WTC11 (cell line): ENCODE data around the gene SGMS1.

Source experiments
- GABPB1 ChIP-seq: sonication (generic); formaldehyde crosslinking; IDR thresholded peaks from 2 replicates; pipeline ENCODE4 v1.8.1; 2023; ENCODE audit warnings: mild to moderate bottlenecking, missing genetic modification reagents
- GTF2I ChIP-seq: fragments of 250-450 bp; sonication (Bioruptor Pico); conservative IDR thresholded peaks from 2 replicates; pipeline ENCODE4 v1.4.0; 2021; ENCODE audit warnings: mild to moderate bottlenecking
- TF ChIP-seq, protein P1 (sequence below): sonication (generic); formaldehyde crosslinking; IDR thresholded peaks from 2 replicates; pipeline ENCODE4 v1.8.0; 2022; ENCODE audit warnings: mild to moderate bottlenecking, missing genetic modification reagents
- TF ChIP-seq, protein P2 (sequence below): sonication (generic); formaldehyde crosslinking; IDR thresholded peaks from 2 replicates; pipeline ENCODE4 v1.8.1; 2023; ENCODE audit warnings: mild to moderate bottlenecking, missing genetic modification reagents, moderate library complexity
- TF ChIP-seq, protein P3 (sequence below): fragments of 200-600 bp; IDR thresholded peaks from 2 replicates; pipeline ENCODE4 v1.8.0; 2022; ENCODE audit warnings: antibody characterized with exemption

DNA sequence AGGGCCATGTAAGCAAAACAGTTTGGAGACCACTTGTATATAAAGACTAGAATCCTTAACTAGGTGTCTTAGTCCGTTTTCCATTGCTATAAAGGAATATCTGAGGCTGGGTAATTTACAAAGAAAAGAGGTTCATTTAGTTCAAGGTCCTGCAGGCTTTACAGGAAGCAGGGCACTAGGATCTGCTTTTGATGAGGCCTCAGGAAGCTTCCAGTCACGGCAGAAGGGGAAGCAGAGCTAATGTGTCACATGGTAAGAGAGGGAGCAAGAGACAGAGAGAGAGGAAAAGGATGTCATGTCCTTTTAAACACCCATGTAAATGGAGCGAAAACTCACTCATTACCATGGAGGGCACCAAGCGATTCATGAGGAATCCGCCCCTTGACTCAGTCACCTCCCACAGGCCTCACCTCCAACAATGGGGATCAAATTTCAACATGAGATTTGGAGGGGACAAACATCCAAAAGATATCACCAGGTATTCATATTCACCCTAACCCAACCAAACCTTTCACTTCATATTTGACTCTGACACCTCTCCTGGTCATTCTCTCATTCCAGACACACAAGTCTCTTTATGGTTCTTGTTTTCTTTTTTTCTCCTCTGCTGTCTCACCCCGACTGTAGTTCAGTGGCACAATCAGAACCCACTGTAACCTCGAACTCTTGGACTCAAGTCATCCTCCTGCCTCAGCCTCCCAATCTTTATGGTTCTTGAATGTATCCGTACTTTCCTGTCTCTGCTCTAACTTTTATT lies 342.4 kb downstream of the SGMS1 start:
- TF ChIP-seq, protein P1, sequence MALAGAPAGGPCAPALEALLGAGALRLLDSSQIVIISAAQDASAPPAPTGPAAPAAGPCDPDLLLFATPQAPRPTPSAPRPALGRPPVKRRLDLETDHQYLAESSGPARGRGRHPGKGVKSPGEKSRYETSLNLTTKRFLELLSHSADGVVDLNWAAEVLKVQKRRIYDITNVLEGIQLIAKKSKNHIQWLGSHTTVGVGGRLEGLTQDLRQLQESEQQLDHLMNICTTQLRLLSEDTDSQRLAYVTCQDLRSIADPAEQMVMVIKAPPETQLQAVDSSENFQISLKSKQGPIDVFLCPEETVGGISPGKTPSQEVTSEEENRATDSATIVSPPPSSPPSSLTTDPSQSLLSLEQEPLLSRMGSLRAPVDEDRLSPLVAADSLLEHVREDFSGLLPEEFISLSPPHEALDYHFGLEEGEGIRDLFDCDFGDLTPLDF (CRISPR knock-in tag) = no peak
- TF ChIP-seq, protein P2, sequence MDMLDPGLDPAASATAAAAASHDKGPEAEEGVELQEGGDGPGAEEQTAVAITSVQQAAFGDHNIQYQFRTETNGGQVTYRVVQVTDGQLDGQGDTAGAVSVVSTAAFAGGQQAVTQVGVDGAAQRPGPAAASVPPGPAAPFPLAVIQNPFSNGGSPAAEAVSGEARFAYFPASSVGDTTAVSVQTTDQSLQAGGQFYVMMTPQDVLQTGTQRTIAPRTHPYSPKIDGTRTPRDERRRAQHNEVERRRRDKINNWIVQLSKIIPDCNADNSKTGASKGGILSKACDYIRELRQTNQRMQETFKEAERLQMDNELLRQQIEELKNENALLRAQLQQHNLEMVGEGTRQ (CRISPR knock-in tag) = no peak
- TF ChIP-seq, protein P3, sequence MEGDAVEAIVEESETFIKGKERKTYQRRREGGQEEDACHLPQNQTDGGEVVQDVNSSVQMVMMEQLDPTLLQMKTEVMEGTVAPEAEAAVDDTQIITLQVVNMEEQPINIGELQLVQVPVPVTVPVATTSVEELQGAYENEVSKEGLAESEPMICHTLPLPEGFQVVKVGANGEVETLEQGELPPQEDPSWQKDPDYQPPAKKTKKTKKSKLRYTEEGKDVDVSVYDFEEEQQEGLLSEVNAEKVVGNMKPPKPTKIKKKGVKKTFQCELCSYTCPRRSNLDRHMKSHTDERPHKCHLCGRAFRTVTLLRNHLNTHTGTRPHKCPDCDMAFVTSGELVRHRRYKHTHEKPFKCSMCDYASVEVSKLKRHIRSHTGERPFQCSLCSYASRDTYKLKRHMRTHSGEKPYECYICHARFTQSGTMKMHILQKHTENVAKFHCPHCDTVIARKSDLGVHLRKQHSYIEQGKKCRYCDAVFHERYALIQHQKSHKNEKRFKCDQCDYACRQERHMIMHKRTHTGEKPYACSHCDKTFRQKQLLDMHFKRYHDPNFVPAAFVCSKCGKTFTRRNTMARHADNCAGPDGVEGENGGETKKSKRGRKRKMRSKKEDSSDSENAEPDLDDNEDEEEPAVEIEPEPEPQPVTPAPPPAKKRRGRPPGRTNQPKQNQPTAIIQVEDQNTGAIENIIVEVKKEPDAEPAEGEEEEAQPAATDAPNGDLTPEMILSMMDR = no peak
- no peak for TF ChIP-seq GTF2I (CRISPR knock-in tag)
- no peak for TF ChIP-seq GABPB1
